Measurements from ENCODE around the gene ST3GAL2. TPM values are rescaled to one million over a fixed set of nuclear protein-coding genes. Genes with fewer than 3 reads are reported as not detected.

ST3GAL2 gene
- total and polyA plus RNA-seq, 9 of the 15 experiments (the other 6 are each of a cell fraction or from before 2014, with no cell fraction given), result 1.5 to 108 (median 34.3) TPM

- TF ChIP-seq RB1 (IDR thresholded peaks at IDR 0.05; ENCODE audit: low read depth) (no peak), PURB (CRISPR knock-in tag; IDR thresholded peaks at IDR 0.05; ENCODE audit: low read depth) (no peak), MLLT1 (IDR thresholded peaks at IDR 0.05) (peak; percentile 37 to 66; a peak in 3 of 4 replicates), ZNF143 (CRISPR knock-in tag; IDR thresholded peaks at IDR 0.05) (0 out of 2 replicates have a peak, but pooled peaks have one; percentile 39)
Measured at GRCh38 chr16:70437582-70438557, 1.0 kb downstream of the ST3GAL2 start (continued).

GRCh38 chr16:70437017-70437581 lies 1.8 kb downstream of the ST3GAL2 start:
- Histone ChIP-seq H3K9ac (ENCODE audit: insufficient read depth in 1 of 2, low read depth in 2 of 2, low read length in 2 of 2) (peak overlapping the region; percentile 90 to 92), H3K4me3 (peak overlapping the region; percentile 94), H2AFZ (ENCODE audit: low read depth, low read length) (no peak overlapping the region), H3K27ac (ENCODE audit: extremely low read depth, low read depth, low read length) (peak overlapping the region; percentile 93), H3K4me2 (ENCODE audit: insufficient read depth, low read length) (peak overlapping the region; percentile 92), H3K79me2 (ENCODE audit: control insufficient read depth, insufficient read depth, low read length) (peaks cover 67% of the 10 kb centered on the region), H3K27me3 (ENCODE audit: control insufficient read depth in 2 of 2, insufficient read depth in 2 of 2, low read length in 2 of 2) (no peaks in the 10 kb centered on the region), H3K9me1 (ENCODE audit: control insufficient read depth, insufficient read depth, low read length) (no peaks in the 10 kb centered on the region), H3K4me1 (replicated peaks in 1 of 2; ENCODE audit: control insufficient read depth in 2 of 2, insufficient read depth in 2 of 2, low read length in 2 of 2) (peaks cover 40 to 53% of the 10 kb centered on the region in 2 experiments), H3K9me3 (replicated peaks; ENCODE audit: control insufficient read depth, insufficient read depth, low read depth, low read length) (no peaks in the 10 kb centered on the region), H4K20me1 (replicated peaks; ENCODE audit: control insufficient read depth, insufficient read depth, low read length) (0 out of 2 replicates have a peak, but pooled peaks cover 3% of the 10 kb centered on the region), H3K36me3 (ENCODE audit: control insufficient read depth, insufficient read depth, low read length) (peaks cover 38% of the 10 kb centered on the region)
- DNase-seq (ENCODE audit: extremely low read depth in 1 of 4, low spot score in 3 of 4) (peak; percentile 62 to 94 (median 74)), ATAC-seq (peak; percentile 59), FAIRE-seq (peak; percentile 88)
- in situ Hi-C loops (cut with MboI) (no loop called here), intact Hi-C loops (cut with micrococcal nuclease) (loop anchor here (1.0 to 2.0 kb wide), 2 partner anchors 9 to 32 kb away; no protein-coding TSS in a partner anchor)
- WGBS (ENCODE audit: insufficient coverage, low coverage, missing lambda C conversion rate), result 4% methylated on average over 5 of the region's 5 CpGs
- TSS peak; percentile 45 for BruUV-seq (replicated peaks)
- ChIA-PET CTCF (ENCODE audit: low intra/inter-chr PET ratio) (no interaction called here), POLR2A (interaction anchor here (0.6 to 2.3 kb wide), 8 partner anchors 9 to 96 kb away, joined by 3 to 14 read pairs (median 4); no protein-coding TSS in a partner anchor)
- TF ChIP-seq ZNF274 (IDR thresholded peaks at IDR 0.05; ENCODE audit: borderline replicate concordance, low read depth, low read length) (no peak), TAF7 (tag; IDR thresholded peaks at IDR 0.05) (0 out of 2 replicates have a peak, but pooled peaks have one; percentile 26), ZNF143 (CRISPR knock-in tag; IDR thresholded peaks at IDR 0.05) (peak; percentile 16; the same call in 1 of the 2 replicates), ZNF431 (CRISPR knock-in tag; IDR thresholded peaks at IDR 0.05) (0 out of 2 replicates have a peak, but pooled peaks have one; percentile 16), ZNF699 (CRISPR knock-in tag; IDR thresholded peaks at IDR 0.05; ENCODE audit: insufficient replicate concordance) (no peak), DACH1 (IDR thresholded peaks at IDR 0.05; ENCODE audit: partially characterized antibody) (peak; percentile 30), BCL6 (CRISPR knock-in tag; IDR thresholded peaks at IDR 0.05) (no peak), YY1 (IDR thresholded peaks at IDR 0.05; ENCODE audit: borderline replicate concordance in 1 of 3, control insufficient read depth in 1 of 3, extremely low read depth in 1 of 3, insufficient read depth in 3 of 3, insufficient read length in 1 of 3, insufficient replicate concordance in 2 of 3, low read depth in 1 of 3, low read length in 2 of 3) (peak in 1 of 3 experiments; percentile 39), ELK1 (CRISPR knock-in tag; IDR thresholded peaks at IDR 0.05) (no peak), RBM22 (IDR thresholded peaks at IDR 0.05; ENCODE audit: low read depth, low read length, poor library complexity, severe bottlenecking) (no peak), POLR2AphosphoS2 (IDR thresholded peaks at IDR 0.05; ENCODE audit: low read length) (no peak)

Data from K562 (cell line).